RWPE2 (cell line): ENCODE results near the gene ZNF709.

Experiments
- ATAC-seq: fragments of 200-7000 bp; cut with Tn5 transposase; 3 replicates; pipeline ENCODE4 v1.9.1; 2021; ENCODE audit warnings: low read depth
- DNase-seq: peaks from one replicate; pipeline ENCODE4 v3.0.0-alpha.2; 2020; ENCODE audit warnings: low spot score
- H3K27ac ChIP-seq: fragments of 450-650 bp; 2 replicates; pipeline ENCODE4 v1.5.1; 2017; ENCODE audit warnings: mild to moderate bottlenecking; ENCODE audit not compliant: poor library complexity, severe bottlenecking
- H3K27me3 ChIP-seq: fragments of 250-450 bp; sonication (Bioruptor Pico); 2 replicates; pipeline ENCODE4 v1.5.1; 2021; ENCODE audit warnings: mild to moderate bottlenecking, moderate library complexity; ENCODE audit not compliant: insufficient read depth, poor library complexity, severe bottlenecking
- H3K36me3 ChIP-seq: fragments of 250-450 bp; sonication (Bioruptor Pico); 2 replicates; pipeline ENCODE4 v1.5.1; 2020; ENCODE audit warnings: low read depth, mild to moderate bottlenecking, moderate library complexity
- H3K4me1 ChIP-seq: fragments of 250-450 bp; sonication (Bioruptor Pico); 2 replicates; pipeline ENCODE4 v1.5.1; 2021; ENCODE audit warnings: mild to moderate bottlenecking, moderate library complexity; ENCODE audit not compliant: insufficient read depth, poor library complexity, severe bottlenecking
- H3K4me3 ChIP-seq: fragments of 250-450 bp; sonication (Bioruptor Pico); 2 replicates; pipeline ENCODE4 v1.5.1; 2021; ENCODE audit warnings: mild to moderate bottlenecking, moderate library complexity; ENCODE audit not compliant: severe bottlenecking
- H3K9me3 ChIP-seq: fragments of 250-450 bp; sonication (Bioruptor Pico); 2 replicates; pipeline ENCODE4 v1.5.1; 2021; ENCODE audit warnings: mild to moderate bottlenecking, moderate library complexity; ENCODE audit not compliant: severe bottlenecking
- CTCF ChIP-seq: fragments of 450-650 bp; IDR thresholded peaks from one replicate; pipeline ENCODE4 v1.5.1; 2017; ENCODE audit warnings: mild to moderate bottlenecking, moderate library complexity; ENCODE audit not compliant: poor library complexity, severe bottlenecking

ZNF709 gene

GRCh38 chr19:12411893-12412292, 72.7 kb downstream of the ZNF709 start:
- TF ChIP-seq CTCF = no peak
- H3K27me3 ChIP-seq = no peaks in the 10 kb centered on the region
- no peaks in the 10 kb centered on the region for H3K9me3 ChIP-seq
- no peak overlapping the region for H3K27ac ChIP-seq
- ATAC-seq (no peak), DNase-seq (no peak)
- H3K4me3 ChIP-seq = no peak overlapping the region
- no peaks in the 10 kb centered on the region for H3K4me1 ChIP-seq
- no peaks in the 10 kb centered on the region for H3K36me3 ChIP-seq
